IPS DF 6.9 (cell line): ENCODE measurements around the gene DMRT1.
"Not testable (repeated sequence)": the region's sequence is repeated elsewhere in the genome, so short reads cannot be mapped to it uniquely, and the experiment has no call there.

Experiments
- DNase-seq: peaks from one replicate; pipeline ENCODE4 v3.0.0-alpha.2; 2013; ENCODE audit warnings: low read depth, low spot score
- H3K27ac ChIP-seq: one replicate; pipeline ENCODE4 v1.5.1; 2013; ENCODE audit warnings: low read length, control low read depth
- H3K27me3 ChIP-seq: 2 replicates; pipeline ENCODE4 v1.6.1; 2013; ENCODE audit warnings: mild to moderate bottlenecking, low read length; ENCODE audit not compliant: control insufficient read depth, insufficient read depth
- H3K36me3 ChIP-seq: 2 replicates; pipeline ENCODE4 v1.6.1; 2013; ENCODE audit warnings: low read length; ENCODE audit not compliant: control insufficient read depth, insufficient read depth
- H3K4me1 ChIP-seq: 2 replicates; pipeline ENCODE4 v1.6.1; 2013; ENCODE audit warnings: low read length; ENCODE audit not compliant: control insufficient read depth, insufficient read depth
- H3K4me3 ChIP-seq: 2 replicates; pipeline ENCODE4 v1.5.1; 2013; ENCODE audit warnings: mild to moderate bottlenecking, low read length
- H3K9me3 ChIP-seq: 2 replicates; pipeline ENCODE4 v1.6.1; 2013; ENCODE audit warnings: low read length, inconsistent platforms; ENCODE audit not compliant: control insufficient read depth, insufficient read depth
- whole genome bisulfite sequencing: extraction: QIAGEN DNeasy Blood & Tissue Kit; methylation state at CpG from one replicate; pipeline ENCODE4 v1.1.7; 2013; ENCODE audit warnings: mixed read lengths, missing lambda C conversion rate; ENCODE audit not compliant: insufficient read length, insufficient coverage; 5-methylcytosine and 5-hydroxymethylcytosine counted together

The DMRT1 gene

GRCh38 chr9:893115-893514, 51.6 kb downstream of the DMRT1 start:
- DNase-seq: no peak
- Histone ChIP-seq H3K4me3 (no peak overlapping the region), H3K36me3 (no peaks in the 10 kb centered on the region), H3K27ac (no peak overlapping the region), H3K27me3 (no peaks in the 10 kb centered on the region), H3K9me3 (no peaks in the 10 kb centered on the region), H3K4me1 (peaks cover 3% of the 10 kb centered on the region; the same call in 1 of the 2 replicates)
- WGBS: no CpG with 5 or more reads among the region's 5 CpGs

- H3K4me3 ChIP-seq: no peak overlapping the region
- WGBS: no CpG with 5 or more reads among the region's 9 CpGs
- H3K27ac ChIP-seq: no peak overlapping the region
- no peaks in the 10 kb centered on the region for H3K36me3 ChIP-seq
- no peaks in the 10 kb centered on the region for H3K9me3 ChIP-seq
- DNase-seq: peak; percentile 55
- H3K4me1 ChIP-seq: peaks cover 3% of the 10 kb centered on the region; the same call in 1 of the 2 replicates
- H3K27me3 ChIP-seq: no peaks in the 10 kb centered on the region
Measured at GRCh38 chr9:893843-894420, 52.4 kb downstream of the DMRT1 start.

GRCh38 chr9:899440-900184, 58.1 kb downstream of the DMRT1 start:
- no peaks in the 10 kb centered on the region for H3K9me3 ChIP-seq
- no peaks in the 10 kb centered on the region for H3K36me3 ChIP-seq
- no peaks in the 10 kb centered on the region for H3K27me3 ChIP-seq
- WGBS: no CpG with 5 or more reads among the region's 12 CpGs
- H3K27ac ChIP-seq: no peak overlapping the region
- H3K4me3 ChIP-seq: no peak overlapping the region
- H3K4me1 ChIP-seq: no peaks in the 10 kb centered on the region; the same call in 1 of the 2 replicates
- DNase-seq: no peak

DNA sequence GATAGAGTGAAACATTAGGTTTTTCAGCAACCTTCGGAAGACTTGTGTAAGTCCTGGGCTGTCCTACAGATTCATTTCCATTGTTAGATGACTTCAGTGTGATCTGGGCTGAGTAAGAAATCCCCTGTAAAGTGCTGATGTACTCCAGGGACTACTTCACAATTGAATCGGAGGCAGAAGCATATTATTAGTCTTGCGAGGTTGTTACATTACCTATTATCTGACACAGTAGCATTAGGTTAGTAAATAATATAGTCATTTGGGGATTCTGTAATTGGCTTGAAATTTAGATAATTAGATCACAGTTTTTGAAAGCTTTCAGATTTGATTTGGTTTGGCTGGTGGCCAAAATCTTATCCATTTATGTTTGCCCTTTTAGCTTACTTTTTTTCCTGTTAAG, 62.4 kb downstream of the DMRT1 start:
- Histone ChIP-seq H3K9me3 (no peaks in the 10 kb centered on the region), H3K4me1 (no peaks in the 10 kb centered on the region; the same call in 1 of the 2 replicates), H3K27me3 (no peaks in the 10 kb centered on the region), H3K4me3 (no peak overlapping the region), H3K27ac (no peak overlapping the region), H3K36me3 (no peaks in the 10 kb centered on the region)
- DNase-seq: no peak
- WGBS: no CpG with 5 or more reads among the region's 3 CpGs

- WGBS: no CpG with 5 or more reads among the region's 6 CpGs
- no peaks in the 10 kb centered on the region for H3K9me3 ChIP-seq
Measured at GRCh38 chr9:905906-906305, 64.4 kb downstream of the DMRT1 start.

GRCh38 chr9:908536-909205, 67.2 kb downstream of the DMRT1 start:
- H3K36me3 ChIP-seq: no peaks in the 10 kb centered on the region
- H3K27me3 ChIP-seq: no peaks in the 10 kb centered on the region
- H3K27ac ChIP-seq: no peak overlapping the region
- no CpG with 5 or more reads among the region's 10 CpGs for WGBS
- no peaks in the 10 kb centered on the region for H3K4me1 ChIP-seq
- no peak overlapping the region for H3K4me3 ChIP-seq
- H3K9me3 ChIP-seq: no peaks in the 10 kb centered on the region
- DNase-seq: peak; percentile 43

More at GRCh38 chr9:905906-906305, 64.4 kb downstream of the DMRT1 start:
- no peaks in the 10 kb centered on the region for H3K36me3 ChIP-seq
- no peak overlapping the region for H3K27ac ChIP-seq
- no peak overlapping the region for H3K4me3 ChIP-seq
- H3K27me3 ChIP-seq: no peaks in the 10 kb centered on the region
- H3K4me1 ChIP-seq: no peaks in the 10 kb centered on the region
- no peak for DNase-seq

- no peaks in the 10 kb centered on the region for H3K4me1 ChIP-seq
- H3K9me3 ChIP-seq: no peaks in the 10 kb centered on the region
- no peak for DNase-seq
- no peaks in the 10 kb centered on the region for H3K27me3 ChIP-seq
- WGBS: no CpG with 5 or more reads among the region's 4 CpGs
- no peak overlapping the region for H3K4me3 ChIP-seq
- no peaks in the 10 kb centered on the region for H3K36me3 ChIP-seq
- H3K27ac ChIP-seq: no peak overlapping the region
Measured at GRCh38 chr9:911005-911404, 69.5 kb downstream of the DMRT1 start.

GRCh38 chr9:912776-913175, 71.3 kb downstream of the DMRT1 start:
- DNase-seq: no peak
- Histone ChIP-seq H3K36me3 (no peaks in the 10 kb centered on the region), H3K9me3 (no peaks in the 10 kb centered on the region), H3K4me3 (no peak overlapping the region), H3K27ac (no peak overlapping the region), H3K27me3 (no peaks in the 10 kb centered on the region), H3K4me1 (no peaks in the 10 kb centered on the region)
- WGBS: no CpG with 5 or more reads among the region's 1 CpG

- H3K9me3 ChIP-seq, DNase-seq, H3K4me1 ChIP-seq, H3K4me3 ChIP-seq, H3K36me3 ChIP-seq, H3K27ac ChIP-seq, H3K27me3 ChIP-seq: not testable (repeated sequence)
- no CpG with 5 or more reads among the region's 10 CpGs for WGBS
Measured at GRCh38 chr9:913526-913925, 72.0 kb downstream of the DMRT1 start.

DNA sequence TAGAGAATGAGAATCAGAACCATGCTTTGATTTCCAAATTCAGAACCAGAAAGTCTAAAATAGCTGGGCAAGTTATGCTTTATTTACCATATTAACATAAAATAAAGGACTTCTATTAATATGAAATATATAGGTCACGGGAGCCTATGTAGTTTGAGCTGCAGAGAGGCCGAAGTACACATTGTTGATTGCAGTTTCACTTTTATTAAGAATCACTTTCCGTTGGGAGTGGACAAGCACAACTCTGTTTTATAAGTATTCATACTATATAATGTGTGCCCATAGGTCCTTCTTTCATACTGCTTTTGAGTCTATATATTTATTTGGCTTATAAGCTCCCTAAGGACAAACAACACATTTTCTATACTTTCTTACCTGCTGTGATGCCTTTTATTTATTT, 76.2 kb downstream of the DMRT1 start:
- H3K9me3 ChIP-seq: no peaks in the 10 kb centered on the region
- H3K27me3 ChIP-seq: no peaks in the 10 kb centered on the region
- no peak overlapping the region for H3K4me3 ChIP-seq
- no peaks in the 10 kb centered on the region for H3K36me3 ChIP-seq
- no peaks in the 10 kb centered on the region for H3K4me1 ChIP-seq
- no peak for DNase-seq
- WGBS: no CpG with 5 or more reads among the region's 3 CpGs
- H3K27ac ChIP-seq: no peak overlapping the region
